ENCODE measurements around the gene TMEM182. TPM values are rescaled to one million over a fixed set of nuclear protein-coding genes. Genes with fewer than 3 reads are reported as not detected.

Gene TMEM182
- total RNA-seq, 4 donors from 2014 or later, result 3.7 to 3.8 TPM; not detected in 2

- no peaks in the 10 kb centered on the region for H3K36me3 ChIP-seq
- no peaks in the 10 kb centered on the region for H3K4me1 ChIP-seq
- no peaks in the 10 kb centered on the region for H3K27me3 ChIP-seq
- TF ChIP-seq POLR2AphosphoS5 (IDR thresholded peaks at IDR 0.05) (no peak), EP300 (IDR thresholded peaks at IDR 0.05; ENCODE audit: low read depth) (no peak), POLR2A (IDR thresholded peaks at IDR 0.05) (no peak)
- TF ChIP-seq, protein P1, sequence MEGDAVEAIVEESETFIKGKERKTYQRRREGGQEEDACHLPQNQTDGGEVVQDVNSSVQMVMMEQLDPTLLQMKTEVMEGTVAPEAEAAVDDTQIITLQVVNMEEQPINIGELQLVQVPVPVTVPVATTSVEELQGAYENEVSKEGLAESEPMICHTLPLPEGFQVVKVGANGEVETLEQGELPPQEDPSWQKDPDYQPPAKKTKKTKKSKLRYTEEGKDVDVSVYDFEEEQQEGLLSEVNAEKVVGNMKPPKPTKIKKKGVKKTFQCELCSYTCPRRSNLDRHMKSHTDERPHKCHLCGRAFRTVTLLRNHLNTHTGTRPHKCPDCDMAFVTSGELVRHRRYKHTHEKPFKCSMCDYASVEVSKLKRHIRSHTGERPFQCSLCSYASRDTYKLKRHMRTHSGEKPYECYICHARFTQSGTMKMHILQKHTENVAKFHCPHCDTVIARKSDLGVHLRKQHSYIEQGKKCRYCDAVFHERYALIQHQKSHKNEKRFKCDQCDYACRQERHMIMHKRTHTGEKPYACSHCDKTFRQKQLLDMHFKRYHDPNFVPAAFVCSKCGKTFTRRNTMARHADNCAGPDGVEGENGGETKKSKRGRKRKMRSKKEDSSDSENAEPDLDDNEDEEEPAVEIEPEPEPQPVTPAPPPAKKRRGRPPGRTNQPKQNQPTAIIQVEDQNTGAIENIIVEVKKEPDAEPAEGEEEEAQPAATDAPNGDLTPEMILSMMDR (IDR thresholded peaks at IDR 0.05), result no peak
- DNase-seq, result no peak
- in situ Hi-C loops (cut with MboI; ENCODE audit: low pct_ligation_motif_present in 1 of 4, low pct_unique_long_range_greater_than_20kb in 1 of 4, low sequenced_read_pairs in 3 of 4), result loop anchor here in 2 of 4 donors (10.0 kb wide), 1 partner anchor 50 kb away; no protein-coding TSS in a partner anchor
- no peaks in the 10 kb centered on the region for H3K9me3 ChIP-seq
- H3K27ac ChIP-seq, result no peak overlapping the region
- intact Hi-C loops (cut with DNase I; ENCODE audit: low total_unique reads), result no loop called here
- 60 to 84% methylated on average over 4 of the region's 4 CpGs for WGBS, 2 donors (ENCODE audit: low coverage in 1 of 2)
- H3K4me3 ChIP-seq, result no peak overlapping the region
Measured at GRCh38 chr2:102755284-102755683, 6.5 kb upstream of the TMEM182 start.

DNA sequence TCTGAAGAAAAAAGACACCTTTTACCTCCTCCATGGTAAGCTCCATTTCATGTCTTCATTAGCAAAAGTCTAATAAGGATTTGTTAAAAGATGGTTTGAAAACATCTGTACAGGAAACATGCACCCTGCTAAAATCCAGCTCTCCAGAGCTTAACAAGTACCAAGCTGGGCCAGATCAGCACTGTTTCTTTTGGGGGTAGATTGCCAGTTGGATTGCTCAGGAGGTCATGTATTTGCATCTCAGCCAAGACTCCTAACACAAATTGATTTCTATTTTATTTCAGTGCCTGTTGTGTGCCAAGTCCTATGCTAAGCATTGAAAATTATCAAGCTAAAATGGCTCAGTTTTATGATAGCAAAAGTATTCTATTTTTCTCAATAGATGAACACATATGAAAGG, 3.4 kb upstream of the TMEM182 start:
- intact Hi-C loops (cut with DNase I; ENCODE audit: low total_unique reads) (no loop called here), in situ Hi-C loops (cut with MboI; ENCODE audit: low pct_ligation_motif_present in 1 of 4, low pct_unique_long_range_greater_than_20kb in 1 of 4, low sequenced_read_pairs in 3 of 4) (loop anchor here in 2 of 4 donors (10.0 kb wide), 1 partner anchor 46 kb away; no protein-coding TSS in a partner anchor)
- no peaks in the 10 kb centered on the region for H3K4me1 ChIP-seq
- no peak overlapping the region for H3K27ac ChIP-seq
- no peaks in the 10 kb centered on the region for H3K27me3 ChIP-seq
- no peaks in the 10 kb centered on the region for H3K36me3 ChIP-seq
- no peaks in the 10 kb centered on the region for H3K9me3 ChIP-seq
- no peak for DNase-seq
- no peak overlapping the region for H3K4me3 ChIP-seq
- no peak for TF ChIP-seq EP300 (IDR thresholded peaks at IDR 0.05; ENCODE audit: low read depth)
- no peak for TF ChIP-seq POLR2AphosphoS5 (IDR thresholded peaks at IDR 0.05)
- TF ChIP-seq POLR2A (IDR thresholded peaks at IDR 0.05), result no peak
- TF ChIP-seq, protein P1 (IDR thresholded peaks at IDR 0.05), result no peak

DNA sequence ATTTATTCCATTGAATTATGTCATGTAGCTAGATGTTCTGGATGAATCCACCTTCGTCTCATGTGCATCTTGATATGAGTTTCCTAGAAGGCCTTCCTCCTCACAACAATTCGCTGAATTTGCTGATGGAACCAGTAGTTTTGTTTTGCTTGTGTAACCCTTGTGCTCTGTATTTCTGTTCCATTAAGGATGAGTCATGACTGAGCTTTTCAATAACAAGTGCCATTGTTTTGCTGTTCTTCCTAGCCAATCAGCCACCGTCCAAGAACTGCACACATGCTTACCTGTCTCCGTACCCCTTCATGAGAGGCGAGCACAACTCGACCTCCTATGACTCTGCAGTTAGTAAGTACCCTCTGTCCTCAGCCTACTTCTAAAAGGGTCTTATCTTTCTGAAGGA, 2.3 kb downstream of the TMEM182 start:
- Histone ChIP-seq H3K27me3 (no peaks in the 10 kb centered on the region), H3K4me3 (no peak overlapping the region), H3K9me3 (no peaks in the 10 kb centered on the region), H3K4me1 (no peaks in the 10 kb centered on the region), H3K36me3 (peaks cover 0 to 3% (median 0%) of the 10 kb centered on the region in 4 donors), H3K27ac (no peak overlapping the region)
- TF ChIP-seq, protein P1 (IDR thresholded peaks at IDR 0.05), result no peak
- TF ChIP-seq POLR2AphosphoS5 (IDR thresholded peaks at IDR 0.05), result no peak
- TF ChIP-seq EP300 (IDR thresholded peaks at IDR 0.05; ENCODE audit: low read depth), result no peak
- no peak for TF ChIP-seq POLR2A (IDR thresholded peaks at IDR 0.05)
- in situ Hi-C loops (cut with MboI; ENCODE audit: low pct_ligation_motif_present in 1 of 4, low pct_unique_long_range_greater_than_20kb in 1 of 4, low sequenced_read_pairs in 3 of 4), result no loop called here
- no peak for DNase-seq
- intact Hi-C loops (cut with DNase I; ENCODE audit: low total_unique reads), result no loop called here
- 88 to 91% methylated on average over 6 of the region's 6 CpGs for WGBS, 2 donors (ENCODE audit: low coverage in 1 of 2)

DNA sequence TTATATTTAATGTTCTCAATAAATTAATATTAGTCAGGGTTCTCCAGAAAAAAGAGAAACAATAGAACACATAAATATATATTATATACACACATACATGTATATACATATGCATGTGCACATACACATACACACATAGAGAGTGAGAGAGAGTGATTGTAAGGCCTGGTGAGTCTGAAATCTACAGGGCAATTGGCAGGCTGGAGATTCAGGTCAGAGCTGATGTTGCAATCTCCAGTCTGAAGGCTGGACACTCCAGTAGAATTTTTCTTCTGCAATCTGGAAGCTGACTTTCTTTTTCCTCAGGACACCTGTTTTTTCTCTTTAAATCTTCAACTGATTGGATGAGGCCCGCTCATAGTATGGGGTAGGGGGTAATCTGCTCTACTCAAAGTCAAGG, 3.2 kb downstream of the TMEM182 start:
- H3K36me3 ChIP-seq, result peaks cover 0 to 3% (median 0%) of the 10 kb centered on the region in 4 donors
- H3K9me3 ChIP-seq, result no peaks in the 10 kb centered on the region
- in situ Hi-C loops (cut with MboI; ENCODE audit: low pct_ligation_motif_present in 1 of 4, low pct_unique_long_range_greater_than_20kb in 1 of 4, low sequenced_read_pairs in 3 of 4) (no loop called here), intact Hi-C loops (cut with DNase I; ENCODE audit: low total_unique reads) (no loop called here)
- TF ChIP-seq, protein P1 (IDR thresholded peaks at IDR 0.05), result no peak
- TF ChIP-seq POLR2AphosphoS5 (IDR thresholded peaks at IDR 0.05) (no peak), POLR2A (IDR thresholded peaks at IDR 0.05) (no peak)
- WGBS, 2 donors (ENCODE audit: low coverage in 1 of 2), result 96% methylated on average over 1 of the region's 1 CpG; no CpG with 5 or more reads in 1 of the 2 donors
- H3K27me3 ChIP-seq, result no peaks in the 10 kb centered on the region
- no peak overlapping the region for H3K27ac ChIP-seq
- no peaks in the 10 kb centered on the region for H3K4me1 ChIP-seq
- H3K4me3 ChIP-seq, result no peak overlapping the region
- DNase-seq, result no peak
